Fibroblast of peridontal ligament (primary cell): ENCODE data around the gene GSTA2.
"Not testable (repeated sequence)": the region's sequence is repeated elsewhere in the genome, so short reads cannot be mapped to it uniquely, and the experiment has no call there.

ENCODE experiments used
- DNase-seq: peaks from one replicate; pipeline ENCODE4 v3.0.0-alpha.2; 2010; ENCODE audit errors: extremely low read depth

GSTA2 gene

DNA sequence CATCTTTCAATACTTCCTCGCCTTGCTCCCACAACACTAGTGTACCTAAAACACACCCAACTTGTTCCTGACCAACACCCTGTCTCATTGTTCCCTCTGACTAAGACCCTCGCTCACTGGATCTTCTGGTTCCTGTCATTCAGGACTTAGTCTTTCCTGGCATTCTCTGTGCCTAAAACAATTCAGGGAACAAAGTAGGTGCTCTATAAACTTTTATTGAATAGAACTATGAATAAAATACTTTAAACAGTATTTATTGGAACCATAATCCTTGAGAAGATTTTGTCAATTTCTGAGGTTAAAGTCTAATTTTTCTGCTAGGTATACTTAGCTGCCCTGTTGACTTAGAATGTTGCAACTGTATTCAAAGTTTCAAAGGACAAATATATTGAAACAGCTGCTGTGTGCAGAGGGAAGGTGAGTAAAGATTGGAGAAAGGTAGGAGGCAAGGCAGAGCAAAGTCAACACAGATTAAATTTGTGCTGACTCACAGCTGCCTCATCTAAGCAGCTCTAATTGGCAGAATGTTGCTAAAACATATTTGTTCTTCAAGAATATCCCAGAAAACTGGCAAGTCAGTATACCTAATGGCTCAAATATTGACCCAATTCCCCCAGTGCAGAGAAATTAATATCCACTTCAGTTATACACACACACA is 37.6 kb downstream of the GSTA2 start:
- DNase-seq: peak; percentile 20

DNA sequence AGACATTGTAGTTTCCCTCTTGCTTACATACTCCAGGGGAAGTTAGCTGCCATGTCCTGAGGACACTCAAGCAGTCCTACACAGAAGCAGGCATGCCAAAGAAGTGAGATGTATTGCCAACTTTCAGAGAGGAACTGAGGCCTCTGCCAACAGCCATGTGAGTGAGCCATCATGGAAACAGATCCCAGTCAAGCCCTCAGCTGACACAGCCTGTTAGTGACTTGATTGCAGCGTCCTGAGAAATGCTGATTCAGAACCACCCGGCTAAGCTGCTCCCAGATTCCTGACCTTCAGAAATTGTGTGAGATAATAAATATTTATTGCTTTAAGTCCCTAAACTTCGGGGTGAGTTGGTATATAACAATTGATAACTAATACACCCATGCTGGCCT is 38.1 kb downstream of the GSTA2 start:
- peak; percentile 18 for DNase-seq

DNA sequence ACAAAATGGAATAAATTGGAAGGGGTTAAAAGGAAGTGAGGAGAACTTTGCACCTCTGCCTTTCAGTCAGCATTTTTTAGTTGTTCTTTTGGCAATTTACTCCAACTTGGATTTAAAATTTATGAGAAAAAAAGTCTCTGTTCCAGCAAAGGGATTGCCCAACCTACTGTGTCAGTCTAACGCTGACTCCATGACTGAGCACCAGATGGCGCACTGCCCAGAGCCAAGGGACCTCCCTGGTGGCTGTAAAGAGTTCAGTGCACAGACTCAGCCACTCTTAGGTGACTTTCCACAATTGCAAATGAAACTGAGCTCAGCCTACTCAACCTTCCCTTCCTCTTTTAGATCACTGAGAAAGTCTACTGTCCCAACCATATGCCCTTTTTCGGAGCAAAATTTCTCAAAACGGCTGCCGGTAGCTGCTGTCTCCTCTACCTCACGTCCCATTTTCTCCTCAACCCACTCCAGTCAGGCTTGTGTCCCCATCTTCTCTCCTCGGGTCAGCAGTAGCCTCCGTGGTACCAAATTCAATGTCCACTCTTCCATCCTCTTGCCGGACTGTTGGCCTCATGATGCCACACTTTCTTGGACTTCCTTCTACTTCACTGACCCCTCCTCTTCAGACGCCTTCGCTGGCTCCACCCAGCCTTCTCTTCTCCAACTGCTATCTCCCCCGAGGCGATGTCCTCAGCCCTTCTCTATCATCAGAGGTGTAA is 38.7 kb downstream of the GSTA2 start:
- peak; percentile 69 for DNase-seq

DNA sequence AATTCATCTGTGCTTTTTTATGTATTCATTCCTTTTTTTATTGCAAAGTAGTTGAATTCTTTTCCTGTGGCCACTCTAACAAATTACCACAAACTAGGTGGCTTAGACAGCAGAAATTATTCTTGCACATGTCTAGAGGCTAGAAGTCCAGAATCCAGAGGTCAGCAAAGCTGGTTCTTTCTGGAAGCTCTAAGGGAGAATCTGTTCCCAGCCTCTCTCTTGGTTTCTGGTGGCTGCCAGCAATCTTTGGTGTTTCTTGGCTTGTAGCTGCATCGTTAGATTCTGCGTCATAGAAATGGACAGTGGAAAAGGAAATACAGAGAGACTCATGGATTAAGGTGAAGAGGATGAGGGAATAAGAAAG is 39.3 kb downstream of the GSTA2 start:
- peak; percentile 81 for DNase-seq

DNA sequence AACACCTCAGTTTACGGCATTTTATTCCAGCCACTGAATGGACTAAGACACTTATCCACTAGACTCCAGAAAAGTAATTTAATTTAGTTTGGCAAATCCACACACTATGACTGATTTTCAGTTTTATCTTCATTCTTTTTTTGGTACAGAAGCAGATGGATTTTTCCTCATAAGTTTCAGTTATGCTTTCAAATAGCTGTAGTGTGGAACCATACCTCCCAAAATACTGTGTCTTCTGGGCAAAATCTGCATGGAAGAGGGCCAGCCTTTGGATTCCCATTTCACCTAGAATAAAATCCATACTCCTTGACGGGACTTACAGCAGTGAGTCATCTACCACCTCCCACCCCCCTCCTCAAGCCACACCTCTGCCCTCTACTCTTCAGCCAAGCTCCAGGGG is 43.0 kb downstream of the GSTA2 start:
- no peak for DNase-seq

DNA sequence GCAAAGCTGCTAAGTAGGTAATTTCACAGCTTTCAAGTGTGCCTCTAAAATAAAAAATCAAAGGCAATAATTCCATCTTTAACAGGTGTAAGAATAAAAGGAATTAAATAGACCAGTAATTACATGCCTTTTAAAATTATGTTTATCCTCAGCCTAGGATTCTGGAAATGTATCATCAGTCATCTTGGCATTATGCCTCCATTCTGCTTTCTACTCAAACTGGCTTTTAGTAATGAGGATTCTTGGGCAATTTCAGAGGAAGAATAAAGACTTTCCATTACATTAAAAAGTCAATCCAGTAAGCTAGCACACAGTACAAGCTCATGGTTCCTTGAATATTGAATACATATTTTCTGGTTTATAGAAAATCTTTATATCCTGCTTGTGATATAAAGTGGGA is 44.7 kb downstream of the GSTA2 start:
- DNase-seq: peak; percentile 62

DNA sequence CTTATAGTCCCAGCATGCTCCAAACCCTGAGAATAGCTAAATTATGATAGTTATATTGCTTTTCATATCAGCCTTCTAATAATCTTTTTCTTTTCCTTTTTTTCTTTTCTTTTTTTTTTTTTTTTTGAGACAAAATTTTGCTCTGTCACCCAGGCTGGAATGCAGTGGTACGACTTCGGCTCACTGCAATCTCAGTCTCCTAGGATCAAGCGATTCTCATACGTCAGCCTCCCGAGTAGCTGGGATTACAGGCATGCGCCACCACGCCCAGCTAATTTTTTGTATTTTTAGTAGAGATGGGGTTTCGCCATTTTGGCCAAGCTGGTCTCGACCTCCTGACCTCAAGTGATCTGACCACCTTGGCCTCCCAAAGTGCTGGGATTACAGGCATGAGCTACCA is 48.5 kb downstream of the GSTA2 start:
- DNase-seq: not testable (repeated sequence)

DNA sequence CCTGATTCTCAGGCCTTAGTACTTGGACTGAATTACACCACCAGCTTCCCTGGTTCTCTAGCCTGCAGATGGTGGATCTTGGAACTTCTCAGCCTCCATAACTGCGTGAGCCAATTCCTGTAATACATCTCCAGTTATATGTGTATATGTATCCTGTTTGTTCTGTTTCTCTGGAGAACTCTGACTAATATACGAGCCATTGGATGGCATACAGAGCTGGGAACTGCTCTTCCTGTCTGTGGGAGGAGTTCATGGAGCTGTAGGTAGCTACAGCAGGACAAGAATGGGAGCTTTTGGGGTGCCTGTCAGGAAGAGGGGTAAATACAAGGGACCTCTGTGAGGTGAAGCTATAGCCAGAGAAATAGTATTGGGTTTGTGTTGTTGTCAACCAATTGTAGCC is 51.1 kb downstream of the GSTA2 start:
- peak; percentile 8 for DNase-seq

DNA sequence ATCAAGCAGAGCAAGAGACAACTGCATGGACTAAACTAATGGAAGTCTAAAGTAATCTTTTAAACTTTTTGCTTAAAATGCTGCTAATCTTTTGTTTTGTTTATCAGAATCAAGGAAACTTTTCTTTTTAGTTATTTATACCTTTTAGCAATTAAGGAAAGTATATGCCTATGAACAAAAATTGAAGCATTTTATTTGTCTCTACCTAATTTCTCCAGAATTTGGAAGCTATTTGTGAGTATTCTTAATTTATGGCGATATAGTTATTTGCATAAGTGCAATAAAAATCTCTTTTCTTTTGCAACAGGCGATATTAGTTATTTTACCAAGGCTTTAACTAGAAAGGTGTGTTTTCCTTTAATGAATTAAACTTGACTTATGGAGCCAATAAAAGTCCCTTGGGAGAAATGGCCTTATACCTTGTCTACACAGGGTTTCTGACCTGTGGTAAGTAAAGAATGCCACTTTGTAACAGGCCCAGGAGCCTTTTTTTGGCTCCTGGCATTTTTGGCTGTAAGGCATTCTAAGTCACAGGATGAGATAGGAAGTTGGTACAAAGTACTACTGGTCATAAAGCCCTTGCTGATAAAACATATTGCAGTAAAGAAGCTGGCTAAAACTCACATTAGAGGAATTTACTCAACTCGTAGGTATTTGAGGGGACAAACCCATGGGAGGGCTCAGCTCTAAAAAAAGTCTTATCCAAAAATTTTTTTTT is 55.2 kb downstream of the GSTA2 start:
- no peak for DNase-seq

DNA sequence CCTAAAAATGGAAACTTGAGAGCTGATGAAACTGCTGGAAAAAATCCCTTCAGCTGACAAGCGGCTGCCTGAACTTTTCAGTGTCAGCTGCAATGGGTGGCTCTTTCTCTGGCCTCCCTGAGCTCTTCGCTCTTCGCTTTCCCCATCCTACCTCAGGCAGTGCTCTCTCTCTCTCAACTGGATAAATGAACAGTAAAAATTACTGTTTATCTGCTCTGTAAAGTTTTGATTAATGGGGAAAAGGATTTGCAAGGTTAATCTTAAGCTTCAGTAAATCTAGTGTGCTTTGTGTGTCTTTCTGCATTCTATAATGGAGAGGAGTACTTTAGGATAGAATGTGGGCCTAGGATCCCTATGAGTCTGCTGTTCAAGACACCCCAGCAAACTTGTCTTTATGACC is 57.3 kb downstream of the GSTA2 start:
- DNase-seq: no peak

DNA sequence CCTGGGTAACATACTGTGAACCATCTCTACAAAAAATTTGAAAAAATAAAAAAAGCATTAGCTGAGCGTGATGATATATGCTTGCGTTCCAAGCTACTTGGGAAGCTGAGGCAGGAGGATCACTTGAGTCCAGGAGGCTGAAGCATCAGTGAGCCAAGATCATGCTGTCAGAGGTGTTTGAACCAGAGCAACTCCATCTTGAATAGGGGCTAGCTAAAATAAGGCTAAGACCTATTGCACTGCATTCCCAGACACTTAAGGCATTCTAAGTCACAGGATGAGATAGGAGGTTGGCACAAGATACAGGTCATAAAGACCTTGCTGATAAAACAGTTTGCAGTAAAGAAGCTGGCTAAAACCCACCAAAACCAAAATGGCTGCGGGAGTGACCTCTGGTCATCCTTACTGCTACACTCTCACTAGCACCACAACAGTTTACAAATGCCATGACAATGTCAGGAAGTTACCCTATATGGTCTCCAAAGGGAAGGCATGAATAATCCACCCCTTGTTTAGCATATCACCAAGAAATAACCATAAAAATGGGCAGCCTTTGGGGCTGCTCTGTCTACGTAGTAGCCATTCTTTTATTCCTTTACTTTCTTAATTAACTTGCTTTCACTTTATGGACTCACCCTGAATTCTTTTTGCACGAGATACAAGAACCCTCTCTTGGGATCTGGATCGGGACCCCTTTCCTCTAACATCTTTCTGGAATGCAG is 58.3 kb downstream of the GSTA2 start:
- DNase-seq: not testable (repeated sequence)

DNA sequence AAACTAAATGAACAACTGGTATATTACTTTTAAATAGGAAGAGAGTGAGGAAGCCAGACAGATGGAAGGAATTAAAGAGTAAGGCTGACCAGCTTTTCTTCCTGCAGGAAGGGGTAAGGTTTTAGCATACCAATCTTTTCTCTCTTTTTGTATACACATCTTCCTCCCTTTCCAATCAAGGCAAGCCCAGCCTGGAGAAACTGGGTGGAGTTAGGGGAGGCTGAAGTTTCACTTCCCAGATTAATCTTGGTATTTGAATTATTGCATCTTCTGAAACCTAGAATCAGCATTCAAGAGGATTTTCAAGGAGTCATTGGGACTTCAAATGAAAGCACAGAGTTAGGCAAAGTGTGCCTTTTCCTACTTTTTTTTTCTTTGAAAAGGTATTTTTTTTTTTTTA is 59.2 kb downstream of the GSTA2 start:
- no peak for DNase-seq
